HG03354 (cell line): ENCODE data around the gene COL6A3.

Experiments used
- ATAC-seq: cut with Tn5 transposase; IDR thresholded peaks from one replicate; pipeline ENCODE4 v1.9.1; 2021; ENCODE audit warnings: mild to moderate bottlenecking; ENCODE audit not compliant: unreplicated experiment, poor library complexity, severe bottlenecking

COL6A3 gene

GRCh38 chr2:237352279-237352845, 61.6 kb downstream of the COL6A3 start:
- no peak for ATAC-seq

- no peak for ATAC-seq
Observed at GRCh38 chr2:237351796-237352195, 62.2 kb downstream of the COL6A3 start.

- no peak for ATAC-seq
Observed at GRCh38 chr2:237351046-237351445, 62.9 kb downstream of the COL6A3 start.

- no peak for ATAC-seq
Observed at GRCh38 chr2:237350597-237350996, 63.4 kb downstream of the COL6A3 start.

- no peak for ATAC-seq
Observed at GRCh38 chr2:237350070-237350469, 63.9 kb downstream of the COL6A3 start.

GRCh38 chr2:237348281-237348865, 65.6 kb downstream of the COL6A3 start:
- no peak for ATAC-seq

- no peak for ATAC-seq
Observed at GRCh38 chr2:237345891-237346640, 67.9 kb downstream of the COL6A3 start.

- no peak for ATAC-seq
Observed at GRCh38 chr2:237345411-237345810, 68.6 kb downstream of the COL6A3 start.

- ATAC-seq = no peak
Observed at GRCh38 chr2:237344942-237345341, 69.0 kb downstream of the COL6A3 start.

GRCh38 chr2:237343993-237344392, 70.0 kb downstream of the COL6A3 start:
- no peak for ATAC-seq

- ATAC-seq = no peak
Observed at GRCh38 chr2:237341872-237342271, 72.1 kb downstream of the COL6A3 start.

GRCh38 chr2:237337586-237337985, 76.4 kb downstream of the COL6A3 start:
- no peak for ATAC-seq

GRCh38 chr2:237336131-237336530, 77.8 kb downstream of the COL6A3 start:
- no peak for ATAC-seq

- ATAC-seq = no peak
Observed at GRCh38 chr2:237333748-237334147, 80.2 kb downstream of the COL6A3 start.

GRCh38 chr2:237330541-237330940, 83.4 kb downstream of the COL6A3 start:
- ATAC-seq = no peak

- ATAC-seq = no peak
Observed at GRCh38 chr2:237327175-237327950, 86.6 kb downstream of the COL6A3 start.

- ATAC-seq = no peak
Observed at GRCh38 chr2:237326266-237327171, 87.4 kb downstream of the COL6A3 start.

- ATAC-seq = no peak
Observed at GRCh38 chr2:237324837-237325236, 89.1 kb downstream of the COL6A3 start.

- ATAC-seq = no peak
Observed at GRCh38 chr2:237324405-237324831, 89.5 kb downstream of the COL6A3 start.
